SK-N-MC (cell line): ENCODE data around the gene COL6A1.

Source experiments
- DNase-seq: peaks from one replicate; pipeline ENCODE4 v3.0.0-alpha.2; 2011; ENCODE audit warnings: low read depth, low spot score
- H3K27ac ChIP-seq: fragments of 200-600 bp; sonication (generic); 2 replicates; pipeline ENCODE4 v1.5.1; 2016; ENCODE audit warnings: mixed run types
- H3K36me3 ChIP-seq: fragments of 200-600 bp; sonication (generic); 2 replicates; pipeline ENCODE4 v1.6.1; 2017; ENCODE audit warnings: antibody characterized with exemption, low read length, mixed read lengths; ENCODE audit not compliant: insufficient read depth
- H3K4me3 ChIP-seq: fragments of 200-600 bp; sonication (generic); 2 replicates; pipeline ENCODE4 v1.5.1; 2016
- H3K9ac ChIP-seq: fragments of 200-600 bp; sonication (generic); 2 replicates; pipeline ENCODE4 v1.8.0; 2017; ENCODE audit warnings: mixed run types, mixed read lengths; ENCODE audit not compliant: insufficient read length
- H3K9me3 ChIP-seq: fragments of 200-600 bp; sonication (generic); 2 replicates; pipeline ENCODE4 v1.6.1; 2017; ENCODE audit warnings: low read depth, mild to moderate bottlenecking, antibody characterized with exemption, low read length, moderate library complexity, mixed read lengths
- EZH2 ChIP-seq: fragments of 200-600 bp; sonication (generic); IDR thresholded peaks from one replicate; pipeline ENCODE4 v1.6.1; 2017; ENCODE audit warnings: antibody characterized with exemption
- FOXP2 ChIP-seq: optimal IDR thresholded peaks from 2 replicates; pipeline ENCODE3; 2011; ENCODE audit warnings: mild to moderate bottlenecking, moderate library complexity; ENCODE audit not compliant: insufficient read depth; ENCODE audit errors: extremely low read length, control extremely low read depth
- POLR2AphosphoS5 ChIP-seq: IDR thresholded peaks from 2 replicates; pipeline ENCODE4 v1.6.1; 2012; ENCODE audit warnings: mild to moderate bottlenecking, low read depth, low read length, borderline replicate concordance

COL6A1 gene

GRCh38 chr21:45939521-45940045 lies 42.0 kb upstream of the COL6A1 start:
- no peak overlapping the region for H3K9ac ChIP-seq
- TF ChIP-seq EZH2: no peak
- no peak for TF ChIP-seq FOXP2
- no peak for TF ChIP-seq POLR2AphosphoS5
- no peaks in the 10 kb centered on the region for H3K9me3 ChIP-seq
- H3K36me3 ChIP-seq: no peaks in the 10 kb centered on the region
- DNase-seq: no peak
- H3K4me3 ChIP-seq: no peak overlapping the region
- H3K27ac ChIP-seq: no peak overlapping the region

GRCh38 chr21:45940091-45940490 lies 41.5 kb upstream of the COL6A1 start:
- Histone ChIP-seq H3K27ac (no peak overlapping the region), H3K4me3 (no peak overlapping the region), H3K36me3 (no peaks in the 10 kb centered on the region), H3K9ac (no peak overlapping the region), H3K9me3 (no peaks in the 10 kb centered on the region)
- DNase-seq: no peak
- no peak for TF ChIP-seq FOXP2

- TF ChIP-seq FOXP2 (no peak), EZH2 (no peak), POLR2AphosphoS5 (no peak)
- Histone ChIP-seq H3K4me3 (no peak overlapping the region), H3K9me3 (no peaks in the 10 kb centered on the region), H3K9ac (no peak overlapping the region), H3K27ac (no peak overlapping the region), H3K36me3 (no peaks in the 10 kb centered on the region)
- DNase-seq: no peak
These were observed 40.8 kb upstream of the COL6A1 start for GRCh38 chr21:45940621-45941337.

GRCh38 chr21:45941338-45941710 lies 40.2 kb upstream of the COL6A1 start:
- Histone ChIP-seq H3K9me3 (no peaks in the 10 kb centered on the region), H3K27ac (no peak overlapping the region), H3K36me3 (no peaks in the 10 kb centered on the region), H3K9ac (no peak overlapping the region), H3K4me3 (no peak overlapping the region)
- no peak for DNase-seq
- no peak for TF ChIP-seq FOXP2
- no peak for TF ChIP-seq EZH2
- no peak for TF ChIP-seq POLR2AphosphoS5

- no peak overlapping the region for H3K4me3 ChIP-seq
- no peaks in the 10 kb centered on the region for H3K9me3 ChIP-seq
- no peak for TF ChIP-seq EZH2
- no peak for TF ChIP-seq FOXP2
- TF ChIP-seq POLR2AphosphoS5: no peak
- no peaks in the 10 kb centered on the region for H3K36me3 ChIP-seq
- no peak for DNase-seq
- H3K9ac ChIP-seq: no peak overlapping the region
- no peak overlapping the region for H3K27ac ChIP-seq
These were observed 39.6 kb upstream of the COL6A1 start for GRCh38 chr21:45941717-45942546.

GRCh38 chr21:45942755-45943629 lies 38.6 kb upstream of the COL6A1 start:
- Histone ChIP-seq H3K9ac (no peak overlapping the region), H3K9me3 (no peaks in the 10 kb centered on the region), H3K36me3 (no peaks in the 10 kb centered on the region), H3K27ac (no peak overlapping the region), H3K4me3 (no peak overlapping the region)
- no peak for DNase-seq
- TF ChIP-seq EZH2 (no peak), FOXP2 (no peak), POLR2AphosphoS5 (no peak)

GRCh38 chr21:45943630-45944540 lies 37.7 kb upstream of the COL6A1 start:
- Histone ChIP-seq H3K4me3 (no peak overlapping the region), H3K9me3 (no peaks in the 10 kb centered on the region), H3K9ac (no peak overlapping the region), H3K27ac (no peak overlapping the region), H3K36me3 (no peaks in the 10 kb centered on the region)
- no peak for DNase-seq
- TF ChIP-seq FOXP2 (no peak), POLR2AphosphoS5 (no peak), EZH2 (no peak)
